Suppressor macrophage treated with lipopolysaccharide for 4 hours (primary cell): ENCODE measurements around the gene KCNJ14.

Source experiments
- DNase-seq: peaks from one replicate; pipeline ENCODE4 v3.0.0-alpha.2; 2020

Gene KCNJ14

DNA sequence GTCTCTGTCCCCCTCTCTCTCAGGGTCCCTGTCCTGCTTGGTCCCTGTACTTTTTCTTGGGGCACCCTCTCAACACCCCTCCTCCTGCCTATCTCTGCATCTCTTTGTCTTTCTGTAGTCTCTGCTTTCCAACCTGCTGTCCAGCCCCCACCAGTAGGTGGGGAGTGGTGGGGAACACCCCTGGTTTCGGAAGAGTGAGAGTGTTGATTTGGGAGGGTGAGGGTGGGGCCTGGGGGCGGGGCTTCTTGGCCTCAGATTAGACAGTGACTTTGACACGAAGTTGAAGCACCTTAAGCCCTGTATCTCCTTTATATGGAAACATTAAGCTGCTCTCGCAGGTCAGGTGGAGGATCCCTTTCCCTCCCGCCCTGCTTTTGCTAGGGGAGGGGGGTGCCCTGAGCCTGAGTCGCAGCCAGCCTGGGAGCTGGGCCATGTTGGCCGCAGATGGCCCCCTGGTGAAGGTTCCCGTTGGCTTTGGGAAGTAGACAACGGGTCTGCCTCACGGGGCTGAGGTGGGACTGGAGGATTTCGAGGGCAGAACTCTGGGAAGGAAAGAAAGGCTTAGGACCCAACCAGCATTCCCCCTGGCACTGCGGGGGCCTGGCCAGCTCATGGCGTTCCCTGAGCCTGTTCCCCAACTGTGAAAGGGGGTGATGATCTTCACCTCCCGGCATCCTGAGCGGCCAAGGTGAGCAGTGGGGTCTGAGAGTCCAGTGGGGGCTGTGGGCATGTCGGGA, at the start of gene KCNJ14:
Gene KCNJ14, plus strand, starts transcription at position 404 of the 737 bp plus-strand sequence. CDS start 6,151 bp downstream, outside the sequence.
- no peak for DNase-seq

DNA sequence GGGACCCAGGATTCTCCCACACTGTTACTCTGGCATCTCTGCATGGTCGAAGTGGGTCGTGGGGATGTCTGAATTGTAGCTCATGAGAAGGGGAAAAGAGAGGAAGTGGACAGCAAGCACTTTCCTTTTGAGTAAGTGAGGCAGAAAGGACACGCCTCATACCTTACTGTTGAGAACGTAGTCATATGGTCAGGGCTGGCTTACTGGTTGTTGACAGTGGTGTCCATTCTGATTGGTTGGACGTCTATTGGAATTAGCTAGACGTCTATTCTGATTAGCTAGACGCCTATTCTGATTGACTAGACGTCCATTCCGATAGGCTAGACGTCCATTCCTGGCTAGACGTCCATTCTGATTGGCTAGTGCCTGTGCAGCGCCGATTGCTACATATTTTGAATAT, 49.5 kb upstream of the KCNJ14 start:
- DNase-seq: peak; percentile 41

DNA sequence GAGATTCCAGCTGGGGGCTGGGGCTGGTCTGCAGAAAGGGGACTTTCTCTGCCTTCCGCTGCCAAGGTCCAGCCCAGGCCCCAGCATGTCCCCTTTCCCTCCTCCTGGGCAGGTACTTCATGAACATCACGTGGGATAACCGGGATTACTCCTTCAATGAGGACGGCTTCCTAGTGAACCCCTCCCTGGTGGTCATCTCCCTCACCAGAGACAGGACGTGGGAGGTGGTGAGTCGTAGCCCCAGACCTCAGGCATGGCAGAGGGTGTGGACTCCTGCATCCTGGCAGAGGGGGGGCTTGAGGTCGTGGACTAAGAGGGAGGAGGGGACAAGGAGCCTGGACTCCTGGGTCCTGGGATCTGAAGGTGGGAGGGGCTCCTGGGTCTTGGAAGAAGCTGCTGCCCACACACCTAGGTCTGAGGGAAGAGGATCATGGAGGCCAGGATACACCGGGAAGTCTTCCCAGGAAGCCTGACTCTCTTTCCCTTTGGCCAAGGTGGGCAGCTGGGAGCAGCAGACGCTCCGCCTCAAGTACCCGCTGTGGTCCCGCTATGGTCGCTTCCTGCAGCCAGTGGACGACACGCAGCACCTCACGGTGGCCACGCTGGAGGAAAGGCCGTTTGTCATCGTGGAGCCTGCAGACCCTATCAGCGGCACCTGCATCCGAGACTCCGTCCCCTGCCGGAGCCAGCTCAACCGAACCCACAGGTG, 41.3 kb upstream of the KCNJ14 start:
- DNase-seq: no peak

DNA sequence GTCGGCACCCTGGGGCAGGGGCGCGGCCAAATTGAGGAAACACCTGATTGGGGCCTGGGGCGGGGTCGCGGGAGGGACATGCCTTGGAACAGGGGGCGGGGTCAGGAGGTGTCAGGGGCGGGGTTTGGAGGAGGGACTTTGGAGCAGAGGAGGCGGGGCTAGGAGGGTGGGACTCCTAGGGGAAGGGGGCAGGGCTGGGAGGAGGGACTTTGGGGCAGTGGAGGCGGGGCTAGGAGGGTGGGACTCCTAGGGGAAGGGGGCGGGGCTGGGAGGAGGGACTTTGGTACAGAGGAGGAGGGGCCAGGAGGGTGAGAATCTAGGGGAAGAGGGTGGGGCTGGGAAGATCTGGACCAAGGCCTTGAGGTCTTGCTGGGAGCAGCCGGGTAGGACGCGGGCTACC, 40.0 kb upstream of the KCNJ14 start:
- DNase-seq: peak; percentile 93

DNA sequence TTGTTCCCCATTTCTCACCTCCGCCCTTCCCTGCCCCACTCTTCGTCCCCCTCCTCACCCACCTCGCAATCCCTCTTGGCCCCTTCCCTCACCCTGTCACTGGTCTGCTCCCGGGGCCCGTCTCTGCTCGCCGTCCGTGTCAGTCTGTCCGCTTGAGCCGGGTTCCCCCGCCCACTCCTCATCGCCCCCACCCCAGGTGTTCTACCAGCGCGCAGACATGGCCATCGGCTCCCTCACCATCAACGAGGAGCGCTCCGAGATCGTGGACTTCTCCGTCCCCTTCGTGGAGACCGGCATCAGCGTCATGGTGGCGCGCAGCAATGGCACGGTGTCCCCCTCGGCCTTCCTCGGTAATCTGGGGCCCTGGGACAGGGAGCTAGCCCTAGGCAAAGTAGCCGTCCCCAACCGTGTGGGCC, 39.6 kb upstream of the KCNJ14 start:
- no peak for DNase-seq

DNA sequence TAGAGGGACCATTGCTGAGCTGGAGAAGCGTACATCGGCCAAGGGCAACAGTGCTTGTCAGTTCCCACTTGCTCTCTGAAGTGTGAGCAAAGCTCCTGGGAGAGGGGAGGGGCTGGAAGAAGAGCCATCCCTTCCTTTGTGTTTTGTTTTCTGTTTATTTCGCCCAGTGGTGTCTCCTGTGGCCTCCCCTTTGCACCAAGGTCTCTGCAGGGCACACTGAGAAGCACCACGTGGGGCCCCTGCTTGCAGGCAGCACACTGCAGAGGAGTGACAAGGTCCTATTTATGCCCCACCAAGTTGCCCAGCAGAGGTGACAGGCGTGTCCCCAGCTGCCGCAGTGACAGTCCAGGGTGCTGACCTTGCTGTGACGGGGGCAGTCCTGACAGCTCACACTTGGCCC, 38.0 kb upstream of the KCNJ14 start:
- DNase-seq: no peak

DNA sequence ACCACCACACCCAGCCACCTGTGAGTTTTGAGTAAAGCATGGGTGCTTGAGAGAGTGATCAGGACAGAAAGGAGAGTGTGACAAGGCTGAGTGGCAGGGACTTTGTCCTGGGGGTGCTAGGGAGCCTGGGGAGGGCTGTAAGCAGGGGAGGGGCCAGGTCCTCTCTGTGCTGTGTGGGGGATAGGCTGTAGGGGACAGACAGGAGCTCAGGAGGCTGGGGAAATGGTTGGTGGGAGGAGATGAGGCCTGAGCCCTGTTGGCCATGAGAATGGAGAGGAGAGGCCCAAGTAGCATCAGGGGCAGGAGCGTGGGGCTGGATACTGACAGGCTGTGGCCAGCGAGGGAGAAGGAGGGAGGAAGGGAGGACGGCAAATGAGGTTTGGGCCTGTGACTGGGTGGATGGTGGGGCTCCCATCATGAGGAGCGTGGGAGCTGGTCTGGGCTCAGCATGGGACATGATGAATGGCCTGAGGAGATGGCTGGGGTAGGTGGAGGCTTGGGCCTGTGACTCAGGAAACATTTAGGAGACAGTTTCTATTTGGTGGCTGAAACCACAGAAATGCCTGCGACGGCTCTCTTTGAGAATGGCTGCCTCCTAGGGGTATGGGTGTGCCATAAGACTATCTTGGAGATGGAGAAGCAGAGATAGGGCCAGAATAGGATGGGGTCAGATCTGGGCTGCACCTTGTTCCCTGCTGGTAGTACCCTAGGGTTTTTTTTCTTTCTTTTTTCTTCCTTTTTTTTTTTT, 36.9 kb upstream of the KCNJ14 start:
- peak; percentile 42 for DNase-seq

DNA sequence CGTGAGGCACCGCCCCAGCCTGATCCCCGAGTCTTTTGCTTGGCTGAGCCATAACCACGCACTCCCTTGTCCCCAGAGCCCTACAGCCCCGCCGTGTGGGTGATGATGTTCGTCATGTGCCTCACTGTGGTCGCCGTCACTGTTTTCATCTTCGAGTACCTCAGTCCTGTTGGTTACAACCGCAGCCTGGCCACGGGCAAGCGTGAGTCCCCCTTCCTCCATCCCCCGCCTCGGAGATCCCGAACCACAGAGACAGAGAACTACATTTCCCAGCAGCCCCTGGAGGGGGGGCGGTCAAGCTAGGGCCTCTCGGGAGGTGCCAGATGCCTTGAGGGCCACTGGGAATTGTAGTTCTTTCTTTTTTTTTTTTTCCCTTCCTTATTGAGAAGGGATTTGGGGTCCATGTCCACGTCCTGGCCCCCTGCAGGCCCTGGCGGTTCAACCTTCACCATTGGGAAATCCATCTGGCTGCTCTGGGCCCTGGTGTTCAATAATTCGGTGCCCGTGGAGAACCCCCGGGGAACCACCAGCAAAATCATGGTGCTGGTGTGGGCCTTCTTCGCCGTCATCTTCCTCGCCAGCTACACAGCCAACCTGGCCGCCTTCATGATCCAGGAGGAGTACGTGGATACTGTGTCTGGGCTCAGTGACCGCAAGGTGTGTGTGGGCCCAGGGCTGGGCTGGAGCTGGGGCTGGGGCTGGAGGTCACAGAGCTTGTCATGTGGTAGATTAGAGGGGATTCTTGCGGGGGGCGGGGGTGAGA, 36.0 kb upstream of the KCNJ14 start:
- DNase-seq: peak; percentile 67

DNA sequence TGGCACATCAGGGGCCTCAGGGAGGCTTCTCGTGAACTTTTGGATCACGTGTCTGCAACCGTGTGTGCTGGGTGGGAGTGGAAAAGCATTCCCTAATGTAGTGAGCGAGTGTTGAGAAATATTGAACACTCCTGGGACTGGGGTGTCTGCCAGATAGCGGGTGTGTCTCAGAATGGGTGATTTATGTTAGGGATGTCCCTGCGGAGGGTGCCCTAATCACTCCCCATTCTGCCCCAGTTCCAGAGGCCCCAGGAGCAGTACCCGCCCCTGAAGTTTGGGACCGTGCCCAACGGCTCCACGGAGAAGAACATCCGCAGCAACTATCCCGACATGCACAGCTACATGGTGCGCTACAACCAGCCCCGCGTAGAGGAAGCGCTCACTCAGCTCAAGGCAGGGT, 33.8 kb upstream of the KCNJ14 start:
- DNase-seq: no peak

DNA sequence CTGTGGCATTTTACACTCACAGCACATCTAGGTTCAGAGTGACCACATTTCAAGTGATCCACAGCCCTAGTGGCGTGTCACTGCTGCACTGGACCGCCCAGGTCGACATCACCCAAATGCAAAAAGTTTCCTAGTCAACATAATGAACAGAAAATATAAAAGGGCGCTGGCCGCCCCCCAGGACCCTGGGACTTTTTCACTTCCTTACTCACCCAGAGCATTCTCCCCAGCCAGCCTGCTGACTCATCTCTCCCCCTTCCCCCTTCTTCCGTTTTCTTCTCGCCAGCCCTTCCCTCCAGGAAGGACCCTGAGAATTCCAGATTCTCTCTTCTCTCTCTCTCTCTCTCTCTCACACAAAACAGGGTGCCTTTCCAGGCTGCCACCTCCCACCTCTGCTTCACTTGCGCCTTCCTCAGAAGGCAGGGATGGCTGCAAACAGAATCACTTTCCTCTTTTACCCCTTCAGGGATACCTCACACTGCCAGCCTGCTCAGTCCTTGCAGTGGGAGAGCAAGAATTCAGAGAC, 30.6 kb upstream of the KCNJ14 start:
- DNase-seq: peak; percentile 64

DNA sequence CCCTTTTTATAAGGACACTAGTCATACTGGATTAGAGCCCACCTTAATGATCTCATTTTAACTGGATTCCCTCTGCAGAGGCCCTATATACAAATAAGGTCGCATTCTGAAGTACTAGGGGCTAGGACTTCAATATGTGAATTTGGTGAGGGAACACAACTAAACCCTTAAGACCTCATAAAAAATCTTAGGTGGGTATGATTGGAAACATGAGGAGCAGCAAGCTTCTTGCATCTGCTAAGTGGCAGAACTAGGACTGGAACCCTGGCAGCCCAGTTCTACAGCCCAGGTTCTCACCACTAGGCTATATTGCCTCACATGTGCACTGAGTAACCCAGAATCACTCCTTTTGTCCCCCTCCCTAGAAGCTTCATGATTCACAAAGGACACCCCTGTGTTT, 26.7 kb upstream of the KCNJ14 start:
- no peak for DNase-seq

DNA sequence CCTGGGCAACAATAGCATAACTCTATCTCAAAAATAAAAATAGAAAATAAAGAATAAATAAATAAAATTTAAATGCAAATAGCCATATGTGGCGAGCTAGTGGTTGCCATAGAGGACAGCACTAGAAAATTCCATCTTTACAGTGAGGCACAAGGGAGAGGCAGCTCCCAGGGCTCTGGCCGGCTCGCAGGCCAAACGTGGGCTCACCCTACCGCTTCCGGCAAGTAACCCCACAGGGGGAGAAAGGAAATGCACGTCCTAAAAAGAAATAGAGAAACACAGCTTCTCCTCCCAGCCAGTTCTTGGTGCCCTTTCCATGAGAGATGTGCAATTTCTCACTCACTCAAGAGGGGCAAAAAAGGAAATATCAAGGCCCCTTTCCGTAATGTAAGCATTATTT, 22.0 kb upstream of the KCNJ14 start:
- peak; percentile 14 for DNase-seq

DNA sequence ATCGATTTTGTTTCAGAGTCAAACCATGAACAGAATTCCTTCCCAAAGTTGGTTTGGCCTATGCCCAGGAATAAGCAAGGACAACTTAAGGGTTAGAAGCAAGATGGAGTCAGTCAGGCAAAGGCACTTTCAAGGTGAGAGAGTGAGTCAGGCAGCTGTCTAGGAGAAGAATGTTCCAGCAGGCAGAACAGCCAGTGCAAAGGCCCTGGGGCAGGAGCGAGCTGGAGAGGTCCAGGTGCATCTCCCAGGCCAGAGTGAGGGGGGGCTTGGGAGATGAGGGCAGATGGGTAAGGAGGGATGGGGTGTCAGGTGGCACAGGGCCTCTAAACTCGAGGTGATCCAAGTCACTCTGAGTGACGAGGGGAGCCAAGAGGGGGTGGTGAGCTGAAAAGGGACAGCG, 18.8 kb upstream of the KCNJ14 start:
- no peak for DNase-seq

DNA sequence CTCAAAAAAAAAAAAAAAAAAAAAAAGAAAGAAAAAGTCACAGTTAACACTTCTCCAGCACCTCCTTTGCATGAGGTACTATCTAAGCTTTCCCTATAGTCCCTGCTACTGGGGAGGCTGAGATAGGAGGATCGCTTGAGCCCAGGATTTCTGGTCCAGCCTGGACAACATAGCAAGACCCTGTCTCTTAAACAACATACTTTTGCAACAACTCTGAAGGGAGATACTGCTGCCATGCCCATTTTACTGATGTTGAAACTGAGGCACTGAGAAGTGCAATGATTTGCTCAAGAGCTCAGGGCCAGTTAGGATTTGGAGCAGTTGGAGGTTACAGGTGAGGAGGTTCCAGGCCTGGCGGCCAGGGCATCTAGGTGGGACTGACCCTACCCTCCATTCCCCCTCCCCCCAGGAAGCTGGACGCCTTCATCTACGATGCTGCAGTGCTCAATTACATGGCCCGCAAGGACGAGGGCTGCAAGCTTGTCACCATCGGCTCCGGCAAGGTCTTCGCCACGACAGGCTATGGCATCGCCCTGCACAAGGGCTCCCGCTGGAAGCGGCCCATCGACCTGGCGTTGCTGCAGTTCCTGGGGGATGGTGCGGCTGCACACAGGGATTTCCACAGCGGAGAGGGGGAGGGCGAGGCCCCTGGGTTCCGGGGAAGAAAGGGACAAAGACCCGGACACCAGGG, 13.9 kb upstream of the KCNJ14 start:
- DNase-seq: no peak

DNA sequence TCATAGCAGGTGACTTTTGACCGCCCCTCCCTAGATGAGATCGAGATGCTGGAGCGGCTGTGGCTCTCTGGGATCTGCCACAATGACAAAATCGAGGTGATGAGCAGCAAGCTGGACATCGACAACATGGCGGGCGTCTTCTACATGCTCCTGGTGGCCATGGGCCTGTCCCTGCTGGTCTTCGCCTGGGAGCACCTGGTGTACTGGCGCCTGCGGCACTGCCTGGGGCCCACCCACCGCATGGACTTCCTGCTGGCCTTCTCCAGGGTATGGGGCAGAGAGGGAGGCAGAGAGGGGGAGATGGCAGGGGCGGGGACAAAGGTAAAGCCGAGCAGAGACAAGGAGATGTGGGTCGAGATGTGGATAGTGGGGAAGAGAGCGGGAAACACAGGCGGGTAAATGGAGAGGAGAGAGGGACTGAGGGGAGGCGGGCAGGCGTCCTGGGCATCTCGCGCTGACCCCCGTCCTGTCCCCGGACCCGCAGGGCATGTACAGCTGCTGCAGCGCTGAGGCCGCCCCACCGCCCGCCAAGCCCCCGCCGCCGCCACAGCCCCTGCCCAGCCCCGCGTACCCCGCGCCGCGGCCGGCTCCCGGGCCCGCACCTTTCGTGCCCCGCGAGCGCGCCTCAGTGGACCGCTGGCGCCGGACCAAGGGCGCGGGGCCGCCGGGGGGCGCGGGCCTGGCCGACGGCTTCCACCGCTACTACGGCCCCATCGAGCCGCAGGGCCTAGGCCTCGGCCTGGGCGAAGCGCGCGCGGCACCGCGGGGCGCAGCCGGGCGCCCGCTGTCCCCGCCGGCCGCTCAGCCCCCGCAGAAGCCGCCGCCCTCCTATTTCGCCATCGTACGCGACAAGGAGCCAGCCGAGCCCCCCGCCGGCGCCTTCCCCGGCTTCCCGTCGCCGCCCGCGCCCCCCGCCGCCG, 13.0 kb upstream of the KCNJ14 start:
- DNase-seq: no peak

DNA sequence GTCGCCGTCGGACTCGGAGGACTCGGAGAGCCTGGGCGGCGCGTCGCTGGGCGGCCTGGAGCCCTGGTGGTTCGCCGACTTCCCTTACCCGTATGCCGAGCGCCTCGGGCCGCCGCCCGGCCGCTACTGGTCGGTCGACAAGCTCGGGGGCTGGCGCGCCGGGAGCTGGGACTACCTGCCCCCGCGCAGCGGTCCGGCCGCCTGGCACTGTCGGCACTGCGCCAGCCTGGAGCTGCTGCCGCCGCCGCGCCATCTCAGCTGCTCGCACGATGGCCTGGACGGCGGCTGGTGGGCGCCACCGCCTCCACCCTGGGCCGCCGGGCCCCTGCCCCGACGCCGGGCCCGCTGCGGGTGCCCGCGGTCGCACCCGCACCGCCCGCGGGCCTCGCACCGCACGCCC, 12.1 kb upstream of the KCNJ14 start:
- DNase-seq: peak; percentile 36

DNA sequence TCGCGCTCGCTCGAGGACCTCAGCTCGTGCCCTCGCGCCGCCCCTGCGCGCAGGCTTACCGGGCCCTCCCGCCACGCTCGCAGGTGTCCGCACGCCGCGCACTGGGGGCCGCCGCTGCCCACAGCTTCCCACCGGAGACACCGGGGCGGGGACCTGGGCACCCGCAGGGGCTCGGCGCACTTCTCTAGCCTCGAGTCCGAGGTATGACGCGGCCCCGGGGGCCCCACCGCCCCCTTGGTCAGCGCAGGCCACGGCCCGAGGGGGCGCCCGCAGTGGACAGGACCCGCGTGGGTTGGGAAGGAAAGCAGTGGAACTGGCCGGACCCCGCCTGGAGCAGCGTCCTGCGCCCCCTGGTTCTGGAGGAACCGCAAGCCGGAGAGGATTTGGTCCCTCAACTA, 11.6 kb upstream of the KCNJ14 start:
- no peak for DNase-seq

DNA sequence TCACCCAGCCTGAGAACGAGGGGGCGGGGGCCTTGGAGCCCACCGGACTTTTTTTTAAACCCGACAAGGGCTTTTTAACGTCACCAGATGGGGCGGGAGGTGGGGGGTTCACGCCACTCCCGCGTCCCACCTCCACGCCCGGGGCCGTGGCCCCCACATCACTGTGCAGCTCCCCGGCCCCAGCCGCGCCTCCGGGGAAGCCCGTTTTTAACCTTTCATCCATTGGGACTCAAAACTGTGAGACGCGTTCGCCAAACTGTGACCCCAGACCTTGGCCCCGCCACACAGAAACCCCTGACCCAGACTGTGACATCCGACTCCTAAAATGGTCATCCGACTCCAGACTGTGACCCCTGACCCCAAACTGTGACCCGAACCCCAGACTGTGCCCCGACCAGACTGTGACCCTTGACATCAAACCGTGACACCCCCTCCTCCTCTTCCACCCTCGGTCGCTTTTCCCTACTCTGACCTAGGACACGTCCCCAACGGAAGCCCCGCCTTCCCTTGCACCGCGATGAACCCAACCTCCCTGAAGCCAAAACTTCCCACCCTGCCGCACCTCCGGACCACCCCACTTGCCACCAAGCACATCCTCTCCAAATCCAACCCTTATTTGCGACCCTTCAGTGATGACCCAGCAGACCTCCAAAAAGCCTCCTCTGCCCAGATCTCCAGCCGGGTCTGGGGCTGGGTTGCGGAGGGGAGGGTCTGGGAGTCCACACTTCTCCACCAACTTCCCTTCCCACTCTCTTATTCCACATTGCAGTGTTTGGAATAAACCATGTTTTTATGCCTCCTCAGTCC, 11.0 kb upstream of the KCNJ14 start:
- DNase-seq: no peak

DNA sequence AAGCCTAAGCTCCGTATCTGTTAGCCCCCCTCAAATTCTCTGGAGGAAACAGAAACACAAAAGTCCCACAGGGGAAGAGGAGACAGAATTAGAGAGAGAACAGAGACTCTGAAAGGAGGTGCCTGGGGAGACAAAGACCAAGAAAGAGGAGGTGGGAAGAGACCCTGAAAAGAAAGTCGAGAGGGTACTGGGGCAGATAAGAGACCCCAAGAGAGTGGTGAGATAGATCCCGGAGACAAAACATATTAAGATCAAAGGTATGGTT, 10.5 kb upstream of the KCNJ14 start:
- DNase-seq: no peak

DNA sequence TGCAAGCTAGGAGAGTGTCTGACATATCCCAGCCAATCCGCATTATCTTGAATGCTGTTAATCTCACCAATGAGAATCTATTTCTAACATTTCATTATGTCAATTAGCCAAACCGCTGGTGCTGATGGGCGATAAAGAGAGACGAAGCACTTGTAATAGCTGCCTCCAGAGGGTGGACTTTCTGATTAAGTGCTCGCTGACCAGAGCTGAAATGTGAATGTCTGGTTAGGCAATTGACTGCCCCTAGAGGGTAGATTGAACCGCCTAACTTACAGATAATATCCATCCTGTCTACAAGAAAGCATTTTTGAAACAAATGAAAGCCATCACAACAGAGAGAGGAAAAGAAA, 10.1 kb upstream of the KCNJ14 start:
- peak; percentile 60 for DNase-seq
